Renal pelvis (tissue), 4 donors: ENCODE results near the gene PPM1N. TPM values are rescaled to one million over a fixed set of nuclear protein-coding genes. Genes with fewer than 3 reads are reported as not detected.

Source experiments
- DNase-seq: peaks from one replicate; pipeline ENCODE4 v3.0.0-alpha.2; 2013
- polyA plus RNA-seq, 3 donors: library from polyadenylated mRNA; unstranded; fragments of 120-200 nt; gene quantifications; one replicate each; pipeline ENCODE4 v1.2.1, GENCODE V29; 2013; ENCODE audit not compliant: insufficient read length in 3 of 3

The PPM1N gene
- polyA plus RNA-seq, 3 donors: 0.13 to 0.68 (median 0.56) TPM

DNA sequence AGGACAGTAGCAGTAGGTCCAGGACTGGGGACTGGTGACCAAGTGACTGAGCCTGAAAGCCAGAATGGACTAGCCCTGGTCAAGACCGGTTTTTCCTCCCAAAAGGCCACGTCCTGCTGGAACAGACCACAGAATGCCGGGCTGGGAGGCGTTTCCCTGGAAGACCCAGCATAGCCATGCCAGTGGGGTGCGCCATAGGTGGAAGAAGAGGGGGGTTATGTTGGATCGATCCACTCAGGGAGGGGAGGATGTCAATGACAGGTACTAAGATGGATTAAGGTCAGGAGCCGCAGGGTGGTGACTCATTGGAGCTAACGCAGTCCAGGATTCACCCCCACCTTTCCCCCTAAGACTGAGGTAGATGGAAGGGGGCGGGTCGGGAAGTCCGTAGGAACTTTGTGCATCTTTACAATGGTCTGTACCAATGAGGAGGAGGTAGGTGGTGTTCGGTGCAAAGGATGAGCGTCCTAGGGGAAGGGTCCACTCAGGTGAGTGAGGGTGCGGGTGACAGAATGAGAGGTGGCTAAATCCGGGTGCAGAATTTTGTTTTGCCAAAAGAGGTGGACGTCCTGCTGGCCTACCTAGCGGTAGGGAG lies 30.0 kb downstream of the PPM1N start:
- DNase-seq: no peak

- DNase-seq: no peak
Observed at GRCh38 chr19:45528744-45529419, 30.6 kb downstream of the PPM1N start.

DNA sequence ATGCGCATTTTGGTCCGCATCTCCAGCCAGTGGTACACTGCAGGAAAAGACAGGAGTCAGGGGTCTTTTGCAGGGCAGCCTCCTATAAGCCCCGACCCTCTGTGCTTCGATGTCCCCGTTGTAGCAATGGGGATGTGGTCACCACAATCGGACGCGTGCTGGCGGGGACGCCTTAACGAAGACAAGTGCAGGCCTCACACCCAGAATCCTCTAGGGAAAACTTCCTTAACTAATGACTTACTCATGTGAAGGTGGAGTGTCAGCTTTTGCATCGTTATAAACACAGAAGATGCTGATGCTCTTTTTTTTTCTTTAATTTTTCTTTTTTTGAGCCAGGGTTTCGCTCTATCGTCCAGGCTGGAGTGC lies 31.2 kb downstream of the PPM1N start:
- no peak for DNase-seq

GRCh38 chr19:45531349-45531748 lies 33.1 kb downstream of the PPM1N start:
- no peak for DNase-seq

GRCh38 chr19:45539459-45539858 lies 41.2 kb downstream of the PPM1N start:
- no peak for DNase-seq

- DNase-seq: no peak
Observed at GRCh38 chr19:45542234-45542668, 44.0 kb downstream of the PPM1N start.

GRCh38 chr19:45547211-45547770 lies 49.0 kb downstream of the PPM1N start:
- no peak for DNase-seq

DNA sequence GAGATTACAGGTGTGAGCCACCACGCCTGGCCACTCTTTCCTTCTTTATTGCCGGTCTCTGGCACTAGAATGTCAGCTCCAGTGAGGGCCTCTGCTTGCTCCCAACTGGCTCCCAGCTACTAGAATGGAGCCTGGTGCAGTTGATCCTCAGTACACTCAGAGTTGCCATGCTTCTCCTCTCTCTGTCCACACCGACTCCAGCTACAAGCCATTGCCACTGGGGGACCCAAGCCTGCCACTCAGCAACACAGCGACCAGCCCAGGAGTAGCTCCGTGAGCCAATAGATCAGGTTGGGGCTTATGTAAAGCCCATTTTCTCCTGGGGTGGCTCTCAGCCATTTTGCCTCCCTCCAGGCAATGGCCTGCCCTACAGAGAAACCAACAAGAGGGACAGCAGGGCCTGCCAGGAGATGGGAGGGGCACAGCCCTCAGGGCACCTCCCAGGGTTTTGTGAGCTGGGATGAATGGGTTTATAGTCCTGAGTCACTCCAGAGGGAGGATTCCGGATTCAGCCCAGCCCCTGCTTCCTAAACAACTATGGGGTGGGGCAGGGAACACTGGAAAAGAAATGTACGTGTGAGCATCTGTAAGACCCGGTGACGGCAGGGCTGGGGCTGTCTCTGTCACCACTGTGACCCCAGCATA lies 49.8 kb downstream of the PPM1N start:
- no peak for DNase-seq

Other genes with a start within 250 kb of the PPM1N start
- gene MARK4, start 247.2 kb upstream of the PPM1N start, polyA plus RNA-seq: 10 to 100 TPM; 38.2 to 42.7 (median 40.4) TPM
- 1 to 10 TPM in 1 of 3 donors, under 1 TPM in 2; 0.22 to 1.7 (median 0.44) TPM for gene CKM, start 175.6 kb upstream of the PPM1N start, polyA plus RNA-seq
- gene KLC3, start 157.7 kb upstream of the PPM1N start, polyA plus RNA-seq: 1 to 10 TPM; 2.1 to 3.0 (median 2.3) TPM
- 10 to 100 TPM; 35.3 to 42.2 (median 40.8) TPM for gene ERCC2, start 127.9 kb upstream of the PPM1N start, polyA plus RNA-seq
- 10 to 100 TPM in 2 of 3 donors, 1 to 10 TPM in 1; 9.0 to 12.3 (median 10.9) TPM for gene PPP1R13L, start 93.4 kb upstream of the PPM1N start, polyA plus RNA-seq
- gene POLR1G, start 91.8 kb upstream of the PPM1N start, polyA plus RNA-seq: 1 to 10 TPM; 3.8 to 6.0 (median 5.4) TPM
- 10 to 100 TPM; 83.0 to 97.5 (median 89.9) TPM for gene ERCC1, start 74.5 kb upstream of the PPM1N start, polyA plus RNA-seq
- gene FOSB, start 30.4 kb upstream of the PPM1N start, polyA plus RNA-seq: 10 to 100 TPM in 2 of 3 donors, 1 to 10 TPM in 1; 9.8 to 13.1 (median 11.1) TPM
- gene RTN2, start 1.4 kb upstream of the PPM1N start, polyA plus RNA-seq: 1 to 10 TPM; 5.0 to 8.3 (median 8.2) TPM
- gene VASP, start 9.0 kb downstream of the PPM1N start, polyA plus RNA-seq: 10 to 100 TPM; 44.9 to 48.7 (median 47.1) TPM
- 10 to 100 TPM in 2 of 3 donors, 1 to 10 TPM in 1; 9.9 to 12.6 (median 12.4) TPM for gene OPA3, start 86.4 kb downstream of the PPM1N start, polyA plus RNA-seq
- 1 to 10 TPM; 3.7 to 5.6 (median 3.8) TPM for gene GPR4, start 103.8 kb downstream of the PPM1N start, polyA plus RNA-seq
- gene EML2, start 141.0 kb downstream of the PPM1N start, polyA plus RNA-seq: 10 to 100 TPM; 19.8 to 25.9 (median 24.9) TPM
- under 1 TPM; 0.48 to 0.81 (median 0.52) TPM for gene GIPR, start 169.8 kb downstream of the PPM1N start, polyA plus RNA-seq
- gene SNRPD2, start 193.5 kb downstream of the PPM1N start, polyA plus RNA-seq: 100 to 1,000 TPM; 296 to 376 (median 352) TPM
- 10 to 100 TPM in 2 of 3 donors, 1 to 10 TPM in 1; 9.4 to 10.7 (median 10.1) TPM for gene QPCTL, start 194.2 kb downstream of the PPM1N start, polyA plus RNA-seq
- gene FBXO46, start 232.5 kb downstream of the PPM1N start, polyA plus RNA-seq: 10 to 100 TPM; 17.1 to 24.0 (median 18.6) TPM
- not detected for gene MEIOSIN, start 235.0 kb downstream of the PPM1N start, polyA plus RNA-seq